ENCODE measurements around the gene KCNK5. TPM values are rescaled to one million over a fixed set of nuclear protein-coding genes. Genes with fewer than 3 reads are reported as not detected.

KCNK5 gene
- total and polyA plus RNA-seq, 4 donors: 3.7 to 19.1 (median 7.5) TPM

- no peak for TF ChIP-seq CTCF (IDR thresholded peaks at IDR 0.05; ENCODE audit: low read depth, low read length, missing input control)
These were observed 46.7 kb downstream of the KCNK5 start (continued) for GRCh38 chr6:39182604-39183003.

GRCh38 chr6:39181826-39182225 lies 47.4 kb downstream of the KCNK5 start:
- Histone ChIP-seq H3K36me3 (ENCODE audit: control insufficient read depth in 4 of 4, insufficient read depth in 3 of 4, low read depth in 1 of 4, low read length in 3 of 4) (peaks cover 0 to 7% (median 1%) of the 10 kb centered on the region in 4 donors), H3K4me1 (ENCODE audit: control insufficient read depth in 4 of 4, insufficient read depth in 4 of 4, low read length in 3 of 4) (peaks cover 0 to 13% (median 7%) of the 10 kb centered on the region in 4 donors), H3K9ac (ENCODE audit: low read depth in 1 of 2, low read length in 2 of 2) (no peak overlapping the region), H3K27ac (ENCODE audit: low read depth in 1 of 2, low read length in 2 of 2) (no peak overlapping the region), H3K9me3 (ENCODE audit: control insufficient read depth in 4 of 4, low read length in 3 of 4) (peaks cover 0 to 5% (median 3%) of the 10 kb centered on the region in 4 donors), H3K27me3 (ENCODE audit: control insufficient read depth in 4 of 4, insufficient read depth in 4 of 4, low read length in 3 of 4) (no peaks in the 10 kb centered on the region), H3K4me3 (ENCODE audit: low read depth in 1 of 3, low read length in 3 of 3) (no peak overlapping the region)
- no peak for DNase-seq (ENCODE audit: low spot score)
- TF ChIP-seq ATF3 (IDR thresholded peaks at IDR 0.05) (no peak), FOXA1 (IDR thresholded peaks at IDR 0.05) (no peak), NR2F2 (IDR thresholded peaks at IDR 0.05) (no peak), MAX (IDR thresholded peaks at IDR 0.05) (no peak), ZBTB33 (IDR thresholded peaks at IDR 0.05) (no peak), JUND (IDR thresholded peaks at IDR 0.05) (no peak), EGR1 (IDR thresholded peaks at IDR 0.05; ENCODE audit: low read depth in 2 of 2) (no peak), SP1 (IDR thresholded peaks at IDR 0.05) (no peak), FOXA2 (IDR thresholded peaks at IDR 0.05) (no peak)
- 88% methylated on average over 4 of the region's 4 CpGs for WGBS

- Histone ChIP-seq H3K36me3 (ENCODE audit: control insufficient read depth in 4 of 4, insufficient read depth in 3 of 4, low read depth in 1 of 4, low read length in 3 of 4) (peaks cover 0 to 3% (median under 1%) of the 10 kb centered on the region in 4 donors), H3K4me3 (ENCODE audit: low read depth in 1 of 3, low read length in 3 of 3) (no peak overlapping the region), H3K4me1 (ENCODE audit: control insufficient read depth in 4 of 4, insufficient read depth in 4 of 4, low read length in 3 of 4) (peaks cover 0 to 13% (median 7%) of the 10 kb centered on the region in 4 donors), H3K9ac (ENCODE audit: low read depth in 1 of 2, low read length in 2 of 2) (no peak overlapping the region), H3K27me3 (ENCODE audit: control insufficient read depth in 4 of 4, insufficient read depth in 4 of 4, low read length in 3 of 4) (no peaks in the 10 kb centered on the region), H3K9me3 (ENCODE audit: control insufficient read depth in 4 of 4, low read length in 3 of 4) (peaks cover 0 to 5% (median 3%) of the 10 kb centered on the region in 4 donors), H3K27ac (ENCODE audit: low read depth in 1 of 2, low read length in 2 of 2) (no peak overlapping the region)
- WGBS: 88% methylated on average over 6 of the region's 6 CpGs
- no peak for DNase-seq (ENCODE audit: low spot score)
- TF ChIP-seq HNF4G (IDR thresholded peaks at IDR 0.05) (no peak), GABPA (IDR thresholded peaks at IDR 0.05 in 1 of 2, conservative IDR thresholded peaks at IDR 0.05 in 1 of 2) (no peak), HNF4A (conservative IDR thresholded peaks at IDR 0.05) (no peak), REST (IDR thresholded peaks at IDR 0.05) (no peak), JUND (IDR thresholded peaks at IDR 0.05) (no peak), SP1 (IDR thresholded peaks at IDR 0.05) (no peak), FOXA2 (IDR thresholded peaks at IDR 0.05) (no peak)
These were observed 47.9 kb downstream of the KCNK5 start for GRCh38 chr6:39181333-39181732.
